ENCODE results near the gene UNC5B. TPM values are rescaled to one million over a fixed set of nuclear protein-coding genes. Genes with fewer than 3 reads are reported as not detected.
"Not testable (repeated sequence)": the region's sequence is repeated elsewhere in the genome, so short reads cannot be mapped to it uniquely, and the experiment has no call there.

UNC5B gene
- total and polyA plus RNA-seq, 11 donors, result 4.8 to 22.8 (median 10.1) TPM

DNA sequence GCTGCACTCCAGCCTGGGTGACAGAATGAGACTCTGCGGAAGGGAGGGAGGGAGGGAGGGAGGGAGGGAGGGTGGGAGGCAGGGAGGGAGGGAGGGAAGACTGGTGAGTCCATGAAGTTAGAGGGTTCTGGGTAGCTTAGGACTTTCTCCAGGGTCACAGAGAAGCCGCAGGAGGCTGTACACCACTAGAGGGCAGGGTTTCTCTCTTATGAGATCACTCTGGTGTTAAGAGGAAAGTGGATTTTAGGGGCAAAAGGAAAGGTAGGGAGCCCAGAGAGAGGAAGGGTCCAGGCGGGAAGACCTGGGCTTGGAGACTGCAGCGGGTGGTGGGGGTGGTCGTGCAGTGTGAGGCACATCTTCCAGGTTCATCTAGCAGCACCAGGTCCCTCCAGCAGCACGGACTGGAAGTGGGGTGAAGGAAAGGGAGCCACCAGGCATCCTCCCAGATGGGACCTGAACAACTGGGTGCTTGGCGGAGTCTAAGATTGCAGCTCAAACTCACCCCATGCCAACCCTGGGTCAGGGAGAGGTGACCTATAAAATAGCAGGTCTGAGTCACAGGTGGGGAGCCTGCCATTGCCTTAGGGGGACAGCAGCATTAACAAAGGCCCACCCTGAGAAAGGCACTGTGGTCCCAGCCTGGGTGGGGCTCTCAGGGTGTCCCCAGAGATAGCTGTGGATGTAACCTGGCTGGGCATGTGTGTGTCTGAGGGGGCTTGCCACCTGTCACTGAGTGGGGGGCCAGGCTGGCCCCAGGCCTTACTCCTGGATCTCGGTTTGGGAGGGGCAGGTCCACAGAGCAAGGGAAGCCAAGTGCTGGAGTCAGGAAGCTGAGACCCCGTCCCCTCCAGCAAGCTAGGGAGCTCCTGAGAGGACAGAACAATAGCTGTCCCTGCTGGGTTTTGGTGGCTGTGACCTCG, 58.2 kb downstream of the UNC5B start:
- Histone ChIP-seq H3K9me3 (no peaks in the 10 kb centered on the region), H3K27me3 (no peaks in the 10 kb centered on the region), H3K27ac (peak overlapping the region in 6 of 12 donors; percentile 74 to 89 (median 84)), H3K36me3 (no peaks in the 10 kb centered on the region), H3K4me1 (peaks cover 0 to 96% (median 64%) of the 10 kb centered on the region in 12 donors), H3K4me3 (no peak overlapping the region)
- DNase-seq, result peak in 2 of 5 donors; percentile 52 to 57
- intact Hi-C loops (cut with DNase I), result loop anchor here in 1 of 10 donors (10.0 kb wide), 1 partner anchor 366 kb away; no protein-coding TSS in a partner anchor
- peak; percentile 14 to 32 (median 26) for ATAC-seq
- 51 to 67% (median 61%) methylated on average over 8 to 10 of the region's 10 CpGs for WGBS, 4 donors
- TF ChIP-seq, protein P1, sequence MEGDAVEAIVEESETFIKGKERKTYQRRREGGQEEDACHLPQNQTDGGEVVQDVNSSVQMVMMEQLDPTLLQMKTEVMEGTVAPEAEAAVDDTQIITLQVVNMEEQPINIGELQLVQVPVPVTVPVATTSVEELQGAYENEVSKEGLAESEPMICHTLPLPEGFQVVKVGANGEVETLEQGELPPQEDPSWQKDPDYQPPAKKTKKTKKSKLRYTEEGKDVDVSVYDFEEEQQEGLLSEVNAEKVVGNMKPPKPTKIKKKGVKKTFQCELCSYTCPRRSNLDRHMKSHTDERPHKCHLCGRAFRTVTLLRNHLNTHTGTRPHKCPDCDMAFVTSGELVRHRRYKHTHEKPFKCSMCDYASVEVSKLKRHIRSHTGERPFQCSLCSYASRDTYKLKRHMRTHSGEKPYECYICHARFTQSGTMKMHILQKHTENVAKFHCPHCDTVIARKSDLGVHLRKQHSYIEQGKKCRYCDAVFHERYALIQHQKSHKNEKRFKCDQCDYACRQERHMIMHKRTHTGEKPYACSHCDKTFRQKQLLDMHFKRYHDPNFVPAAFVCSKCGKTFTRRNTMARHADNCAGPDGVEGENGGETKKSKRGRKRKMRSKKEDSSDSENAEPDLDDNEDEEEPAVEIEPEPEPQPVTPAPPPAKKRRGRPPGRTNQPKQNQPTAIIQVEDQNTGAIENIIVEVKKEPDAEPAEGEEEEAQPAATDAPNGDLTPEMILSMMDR (IDR thresholded peaks at IDR 0.05), result peak; percentile 32 to 69 (median 56)
- no peak for TF ChIP-seq POLR2A (IDR thresholded peaks at IDR 0.05)

DNA sequence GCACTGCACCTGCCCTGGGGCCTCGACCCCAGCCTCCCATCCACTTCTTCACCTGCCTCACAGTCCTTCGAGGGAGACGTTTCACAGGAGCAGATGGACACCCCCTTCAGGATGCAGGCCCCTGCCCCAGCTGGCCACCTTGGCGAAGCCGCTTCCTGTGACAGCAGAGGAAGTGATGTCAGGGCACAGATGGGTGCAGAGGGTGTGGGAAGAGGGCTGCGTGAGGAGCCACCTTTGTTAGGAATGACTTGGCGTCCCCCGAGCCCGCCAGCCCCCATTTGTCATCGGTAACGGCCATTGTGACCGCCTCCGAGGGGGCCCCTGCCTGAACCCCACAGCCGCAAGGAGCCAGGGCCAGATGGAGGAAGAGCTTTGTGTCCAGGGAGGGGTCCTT, 59.3 kb downstream of the UNC5B start:
- DNase-seq, result peak in 1 of 5 donors; percentile 47

DNA sequence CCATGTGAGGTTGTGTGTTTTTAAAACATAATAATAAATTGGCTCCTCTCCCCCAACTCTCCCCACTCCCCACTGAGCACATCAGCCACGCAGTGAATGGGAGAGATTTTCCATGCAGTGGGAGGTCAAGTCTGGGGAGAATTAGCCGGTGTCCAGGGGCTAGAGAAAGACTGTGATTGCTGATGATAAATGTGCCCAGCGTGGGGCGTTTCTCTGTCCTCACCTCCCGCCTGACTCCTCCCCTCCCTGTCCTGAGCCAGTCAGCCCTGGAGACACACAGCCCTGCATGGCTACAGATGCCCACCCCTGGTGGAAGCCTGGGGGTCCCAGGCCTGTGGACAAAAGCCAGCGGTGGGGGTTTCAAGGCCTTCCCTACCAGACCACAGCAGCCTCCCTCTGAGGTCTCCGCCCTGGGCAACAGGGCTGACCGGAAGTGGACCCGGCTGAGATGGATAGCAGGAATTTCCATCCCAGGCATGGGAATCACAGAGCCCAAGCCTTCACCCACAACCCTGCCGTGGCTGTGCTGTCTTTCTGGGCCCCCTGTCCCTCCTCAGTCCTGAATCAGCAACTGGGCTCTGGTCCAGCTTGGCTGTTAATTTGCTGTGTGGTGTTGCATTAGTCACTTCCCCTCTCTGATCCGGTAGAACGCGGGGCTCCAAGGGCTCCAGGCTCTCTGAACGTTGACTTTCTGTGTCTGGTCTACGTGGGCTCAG, 59.8 kb downstream of the UNC5B start:
- H3K4me3 ChIP-seq, result no peak overlapping the region
- intact Hi-C loops (cut with DNase I), result loop anchor here in 1 of 10 donors (10.0 kb wide), 1 partner anchor 367 kb away; no protein-coding TSS in a partner anchor
- H3K9me3 ChIP-seq, result no peaks in the 10 kb centered on the region
- no peak overlapping the region for H3K27ac ChIP-seq
- DNase-seq (peak in 2 of 5 donors; percentile 49 to 59), ATAC-seq (no peak)
- peaks cover 0 to 80% (median 51%) of the 10 kb centered on the region in 12 donors for H3K4me1 ChIP-seq
- WGBS, 4 donors, result 65 to 75% (median 68%) methylated on average over 11 to 15 of the region's 15 CpGs
- H3K27me3 ChIP-seq, result no peaks in the 10 kb centered on the region
- H3K36me3 ChIP-seq, result no peaks in the 10 kb centered on the region
- no peak for TF ChIP-seq POLR2A (IDR thresholded peaks at IDR 0.05)
- TF ChIP-seq, protein P1 (IDR thresholded peaks at IDR 0.05), result no peak

More for the DNA sequence above, 59.3 kb downstream of the UNC5B start:
- no peaks in the 10 kb centered on the region for H3K36me3 ChIP-seq
- peaks cover 0 to 86% (median 54%) of the 10 kb centered on the region in 12 donors for H3K4me1 ChIP-seq
- TF ChIP-seq POLR2A (IDR thresholded peaks at IDR 0.05), result no peak
- TF ChIP-seq, protein P1 (IDR thresholded peaks at IDR 0.05), result no peak
- H3K27ac ChIP-seq, result no peak overlapping the region
- no peaks in the 10 kb centered on the region for H3K27me3 ChIP-seq
- intact Hi-C loops (cut with DNase I), result loop anchor here in 1 of 10 donors (10.0 kb wide), 1 partner anchor 367 kb away; no protein-coding TSS in a partner anchor
- no peak overlapping the region for H3K4me3 ChIP-seq
- WGBS, 4 donors, result 65 to 80% (median 77%) methylated on average over 6 to 14 of the region's 14 CpGs
- H3K9me3 ChIP-seq, result no peaks in the 10 kb centered on the region
- no peak for ATAC-seq

DNA sequence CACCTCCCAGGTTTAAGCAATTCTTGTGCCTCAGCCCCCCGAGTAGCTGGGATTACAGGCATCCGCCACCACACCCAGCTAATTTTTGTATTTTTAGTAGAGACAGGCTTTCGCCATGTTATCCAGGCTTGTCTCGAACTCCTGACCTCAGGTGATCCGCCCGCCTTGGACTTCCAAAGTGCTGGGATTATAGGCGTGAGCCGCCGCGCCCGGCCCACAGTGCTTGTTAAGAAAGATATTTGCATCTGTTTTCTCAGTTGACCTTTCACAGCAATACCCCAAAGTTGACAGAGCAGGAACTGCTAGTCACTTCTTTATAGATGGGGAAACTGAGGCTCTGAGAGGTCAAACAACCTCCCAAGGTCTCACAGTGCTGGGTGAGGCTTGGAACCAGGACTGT, 60.6 kb downstream of the UNC5B start:
- not testable (repeated sequence) for H3K27ac ChIP-seq, H3K4me3 ChIP-seq, H3K27me3 ChIP-seq, ATAC-seq, H3K9me3 ChIP-seq, H3K36me3 ChIP-seq
- H3K4me1 ChIP-seq, result peaks cover 0 to 80% (median 45%) of the 10 kb centered on the region in 12 donors
- 87 to 93% (median 90%) methylated on average over 11 of the region's 11 CpGs for WGBS, 4 donors
- intact Hi-C loops (cut with DNase I), result loop anchor here in 1 of 10 donors (10.0 kb wide), 1 partner anchor 368 kb away; no protein-coding TSS in a partner anchor
- DNase-seq, result peak in 1 of 5 donors; percentile 46
